Measurements from ENCODE around the gene NOS1AP.

Gene NOS1AP

DNA sequence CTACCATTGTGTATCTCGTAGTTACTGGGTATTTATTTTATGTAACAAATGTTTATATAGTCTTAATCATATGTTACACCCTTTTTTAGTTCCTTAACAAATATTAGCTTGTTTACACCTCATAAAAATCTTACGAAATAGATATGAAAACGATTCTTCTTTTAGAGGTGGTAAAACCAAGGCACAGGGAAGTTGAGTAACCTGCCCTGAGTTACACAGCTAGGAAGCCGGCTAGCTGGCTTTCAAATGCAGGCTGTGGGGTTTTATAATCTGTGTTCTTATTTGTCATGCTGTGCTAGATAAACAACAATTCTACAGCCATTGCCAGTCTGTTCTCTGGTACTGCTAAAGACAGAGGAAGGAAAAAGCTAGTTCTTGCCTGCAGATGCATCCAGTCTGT, 109.6 kb downstream of the NOS1AP start:
- Histone ChIP-seq H3K4me2 (ENCODE audit: low read length) (no peak overlapping the region), H3K4me3 (ENCODE audit: low read length) (no peak overlapping the region), H3K79me2 (ENCODE audit: control insufficient read depth, low read length) (no peaks in the 10 kb centered on the region)

DNA sequence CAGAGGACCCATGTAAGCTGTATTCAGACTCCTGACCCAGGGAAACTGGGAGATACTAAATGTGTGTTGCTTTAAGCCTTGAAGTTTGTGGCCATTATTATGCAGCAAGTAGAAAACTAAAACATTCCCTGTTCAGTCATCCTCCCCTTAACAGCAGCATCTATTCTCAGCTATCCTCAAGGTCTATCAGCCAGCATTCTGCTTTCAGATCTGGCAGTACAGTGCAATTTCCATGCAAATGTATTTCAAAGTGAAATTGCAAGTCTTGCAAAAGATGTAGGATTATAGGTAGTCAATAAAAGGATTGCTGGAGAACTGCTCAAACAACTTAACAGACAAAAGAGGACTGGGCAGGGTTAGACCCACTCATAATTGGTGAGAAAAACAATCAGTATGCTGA, 111.3 kb downstream of the NOS1AP start:
- H4K20me1 ChIP-seq (ENCODE audit: control insufficient read depth, insufficient read depth, low read depth, low read length): no peaks in the 10 kb centered on the region
- H3K27ac ChIP-seq (ENCODE audit: low read depth, low read length): no peak overlapping the region
- no peaks in the 10 kb centered on the region for H3K9me2 ChIP-seq (replicated peaks; ENCODE audit: control insufficient read depth, low read length)
- no peak for TF ChIP-seq EZH2phosphoT487 (IDR thresholded peaks at IDR 0.05; ENCODE audit: borderline replicate concordance, low read length)
- TF ChIP-seq, protein P1, sequence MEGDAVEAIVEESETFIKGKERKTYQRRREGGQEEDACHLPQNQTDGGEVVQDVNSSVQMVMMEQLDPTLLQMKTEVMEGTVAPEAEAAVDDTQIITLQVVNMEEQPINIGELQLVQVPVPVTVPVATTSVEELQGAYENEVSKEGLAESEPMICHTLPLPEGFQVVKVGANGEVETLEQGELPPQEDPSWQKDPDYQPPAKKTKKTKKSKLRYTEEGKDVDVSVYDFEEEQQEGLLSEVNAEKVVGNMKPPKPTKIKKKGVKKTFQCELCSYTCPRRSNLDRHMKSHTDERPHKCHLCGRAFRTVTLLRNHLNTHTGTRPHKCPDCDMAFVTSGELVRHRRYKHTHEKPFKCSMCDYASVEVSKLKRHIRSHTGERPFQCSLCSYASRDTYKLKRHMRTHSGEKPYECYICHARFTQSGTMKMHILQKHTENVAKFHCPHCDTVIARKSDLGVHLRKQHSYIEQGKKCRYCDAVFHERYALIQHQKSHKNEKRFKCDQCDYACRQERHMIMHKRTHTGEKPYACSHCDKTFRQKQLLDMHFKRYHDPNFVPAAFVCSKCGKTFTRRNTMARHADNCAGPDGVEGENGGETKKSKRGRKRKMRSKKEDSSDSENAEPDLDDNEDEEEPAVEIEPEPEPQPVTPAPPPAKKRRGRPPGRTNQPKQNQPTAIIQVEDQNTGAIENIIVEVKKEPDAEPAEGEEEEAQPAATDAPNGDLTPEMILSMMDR (IDR thresholded peaks at IDR 0.05; ENCODE audit: low read depth, low read length, poor library complexity, severe bottlenecking): no peak
- H3F3A ChIP-seq (ENCODE audit: control insufficient read depth, insufficient read depth): no peaks in the 10 kb centered on the region
- H3K4me1 ChIP-seq (ENCODE audit: control insufficient read depth, low read length): no peaks in the 10 kb centered on the region
- H3K9me3 ChIP-seq (ENCODE audit: control insufficient read depth, insufficient read depth, low read length): no peaks in the 10 kb centered on the region
- H3K79me2 ChIP-seq (ENCODE audit: control insufficient read depth, low read length): no peaks in the 10 kb centered on the region
- no peak overlapping the region for H3K4me2 ChIP-seq (ENCODE audit: low read length)
- H3K27me3 ChIP-seq (ENCODE audit: control insufficient read depth, low read length): no peaks in the 10 kb centered on the region
- H3K4me3 ChIP-seq (ENCODE audit: low read length): no peak overlapping the region
- no peaks in the 10 kb centered on the region for H3K36me3 ChIP-seq (ENCODE audit: control insufficient read depth, low read length)

More for the DNA sequence above, 109.6 kb downstream of the NOS1AP start:
- TF ChIP-seq EZH2phosphoT487 (IDR thresholded peaks at IDR 0.05; ENCODE audit: borderline replicate concordance, low read length): no peak
- TF ChIP-seq, protein P1 (IDR thresholded peaks at IDR 0.05; ENCODE audit: low read depth, low read length, poor library complexity, severe bottlenecking): no peak
- H4K20me1 ChIP-seq (ENCODE audit: control insufficient read depth, insufficient read depth, low read depth, low read length): no peaks in the 10 kb centered on the region
- H3K4me1 ChIP-seq (ENCODE audit: control insufficient read depth, low read length): no peaks in the 10 kb centered on the region
- no peaks in the 10 kb centered on the region for H3K36me3 ChIP-seq (ENCODE audit: control insufficient read depth, low read length)
- no peaks in the 10 kb centered on the region for H3F3A ChIP-seq (ENCODE audit: control insufficient read depth, insufficient read depth)
- H3K27ac ChIP-seq (ENCODE audit: low read depth, low read length): no peak overlapping the region
- no peaks in the 10 kb centered on the region for H3K9me2 ChIP-seq (replicated peaks; ENCODE audit: control insufficient read depth, low read length)
- H3K27me3 ChIP-seq (ENCODE audit: control insufficient read depth, low read length): no peaks in the 10 kb centered on the region
- no peaks in the 10 kb centered on the region for H3K9me3 ChIP-seq (ENCODE audit: control insufficient read depth, insufficient read depth, low read length)

DNA sequence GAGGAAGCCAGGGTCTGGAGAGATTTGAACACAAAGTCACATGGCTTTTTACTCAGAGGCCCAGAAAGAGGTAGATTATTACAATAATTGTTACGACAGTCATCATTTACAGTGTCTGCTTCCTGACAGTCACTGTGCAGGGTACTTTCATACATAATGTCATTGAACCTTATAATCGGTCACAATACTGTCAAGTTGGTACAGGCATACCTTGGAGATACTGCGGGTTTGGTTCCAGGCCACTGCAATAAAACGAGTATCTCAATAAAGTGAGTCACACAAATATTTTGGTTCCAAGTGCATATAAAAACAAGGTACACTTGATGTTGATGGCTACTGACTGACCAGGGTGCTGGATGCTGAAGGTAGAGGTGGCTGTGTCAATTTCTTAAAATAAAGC, 112.6 kb downstream of the NOS1AP start:
- no peaks in the 10 kb centered on the region for H3K4me1 ChIP-seq (ENCODE audit: control insufficient read depth, low read length)
- no peaks in the 10 kb centered on the region for H3K9me2 ChIP-seq (replicated peaks; ENCODE audit: control insufficient read depth, low read length)
- H3K4me3 ChIP-seq (ENCODE audit: low read length): no peak overlapping the region
- no peak overlapping the region for H3K4me2 ChIP-seq (ENCODE audit: low read length)
- TF ChIP-seq, protein P1 (IDR thresholded peaks at IDR 0.05; ENCODE audit: low read depth, low read length, poor library complexity, severe bottlenecking): no peak
- TF ChIP-seq EZH2phosphoT487 (IDR thresholded peaks at IDR 0.05; ENCODE audit: borderline replicate concordance, low read length): no peak
- no peaks in the 10 kb centered on the region for H3F3A ChIP-seq (ENCODE audit: control insufficient read depth, insufficient read depth)
- no peaks in the 10 kb centered on the region for H3K79me2 ChIP-seq (ENCODE audit: control insufficient read depth, low read length)
- no peaks in the 10 kb centered on the region for H3K27me3 ChIP-seq (ENCODE audit: control insufficient read depth, low read length)
- no peaks in the 10 kb centered on the region for H3K9me3 ChIP-seq (ENCODE audit: control insufficient read depth, insufficient read depth, low read length)
- no peaks in the 10 kb centered on the region for H3K36me3 ChIP-seq (ENCODE audit: control insufficient read depth, low read length)
- no peak overlapping the region for H3K27ac ChIP-seq (ENCODE audit: low read depth, low read length)
- no peaks in the 10 kb centered on the region for H4K20me1 ChIP-seq (ENCODE audit: control insufficient read depth, insufficient read depth, low read depth, low read length)

Measured in DOHH2 (cell line).